Activated CD8-positive, alpha-beta memory T cell treated with anti-CD3 and anti-CD28 coated beads for 24 hours (primary cell): ENCODE results near the gene MYCL.

Source experiments
- DNase-seq: peaks from one replicate; pipeline ENCODE4 v3.0.0-alpha.2; 2020

The MYCL gene

GRCh38 chr1:39901714-39902459 is at the start of gene MYCL:
Gene MYCL (minus strand): TSS chr1:39901917. CDS start chr1:39901434, 483 bp downstream.
- DNase-seq = peak; percentile 84

- no peak for DNase-seq
Observed at GRCh38 chr1:39949891-39950290, 48.2 kb upstream of the MYCL start.

GRCh38 chr1:39947260-39947659 is 45.5 kb upstream of the MYCL start:
- DNase-seq = no peak

- DNase-seq = no peak
Observed at GRCh38 chr1:39946216-39946615, 44.5 kb upstream of the MYCL start.

GRCh38 chr1:39944410-39945112 is 42.8 kb upstream of the MYCL start:
- DNase-seq = no peak

GRCh38 chr1:39943471-39944290 is 42.0 kb upstream of the MYCL start:
- DNase-seq = no peak

GRCh38 chr1:39940980-39941871 is 39.5 kb upstream of the MYCL start:
- DNase-seq = no peak

- DNase-seq = no peak
Observed at GRCh38 chr1:39940253-39940652, 38.5 kb upstream of the MYCL start.

GRCh38 chr1:39938856-39939255 is 37.1 kb upstream of the MYCL start:
- DNase-seq = no peak

- DNase-seq = no peak
Observed at GRCh38 chr1:39936724-39937491, 35.2 kb upstream of the MYCL start.

GRCh38 chr1:39933956-39934941 is 32.5 kb upstream of the MYCL start:
- no peak for DNase-seq

GRCh38 chr1:39928809-39929587 is 27.3 kb upstream of the MYCL start:
- no peak for DNase-seq

- DNase-seq = no peak
Observed at GRCh38 chr1:39927538-39927937, 25.8 kb upstream of the MYCL start.

- DNase-seq = no peak
Observed at GRCh38 chr1:39926820-39927219, 25.1 kb upstream of the MYCL start.

GRCh38 chr1:39926343-39926793 is 24.7 kb upstream of the MYCL start:
- DNase-seq = no peak

GRCh38 chr1:39925721-39926342 is 24.1 kb upstream of the MYCL start:
- DNase-seq = no peak

- DNase-seq = no peak
Observed at GRCh38 chr1:39922251-39922688, 20.6 kb upstream of the MYCL start.

- peak; percentile 66 for DNase-seq
Observed at GRCh38 chr1:39919545-39919944, 17.8 kb upstream of the MYCL start.

- DNase-seq = no peak
Observed at GRCh38 chr1:39917825-39918224, 16.1 kb upstream of the MYCL start.
